Fibroblast of lung (primary cell): ENCODE data around the gene NRDE2. TPM values are rescaled to one million over a fixed set of nuclear protein-coding genes. Genes with fewer than 3 reads are reported as not detected.

ENCODE experiments used
- DNase-seq, 2 donors: peaks; one replicate each; pipeline versions ENCODE4 v3.0.0 to v3.0.0-alpha.2; 2010; ENCODE audit warnings: low read depth in 2 of 2
- H2AFZ ChIP-seq: 2 replicates; pipeline ENCODE4 v1.5.1; 2012; ENCODE audit warnings: low read length, control low read depth, inconsistent platforms
- H3K27ac ChIP-seq: 2 replicates; pipeline ENCODE4 v1.5.1; 2011; ENCODE audit warnings: low read length, control low read depth; ENCODE audit not compliant: insufficient read depth
- H3K27me3 ChIP-seq: 2 replicates; pipeline ENCODE4 v1.5.1; 2011; ENCODE audit warnings: mild to moderate bottlenecking, low read length; ENCODE audit not compliant: control insufficient read depth, insufficient read depth
- H3K36me3 ChIP-seq: 2 replicates; pipeline ENCODE4 v1.5.1; 2011; ENCODE audit warnings: low read length; ENCODE audit not compliant: control insufficient read depth, insufficient read depth
- H3K4me1 ChIP-seq: 2 replicates; pipeline ENCODE4 v1.5.1; 2011; ENCODE audit warnings: low read length; ENCODE audit not compliant: control insufficient read depth, insufficient read depth; ENCODE audit errors: extremely low read depth
- H3K4me2 ChIP-seq: 2 replicates; pipeline ENCODE4 v1.5.1; 2011; ENCODE audit warnings: low read length, control low read depth; ENCODE audit not compliant: insufficient read depth; ENCODE audit errors: extremely low read depth
- H3K4me3 ChIP-seq, 4 experiments: fragments of 200-600 bp in 1 of 4; sonication (generic) in 1 of 4; replicated peaks in 1 of 4; 2 replicates each; pipeline ENCODE4 v1.5.1; 2011 to 2016; ENCODE audit warnings: low read length in 4 of 4, low read depth in 3 of 4, mild to moderate bottlenecking in 3 of 4, control low read depth in 2 of 4, inconsistent platforms in 1 of 4, mixed read lengths in 1 of 4; ENCODE audit not compliant: insufficient read depth in 1 of 4; ENCODE audit errors: control extremely low read depth in 1 of 4
- H3K79me2 ChIP-seq: 2 replicates; pipeline ENCODE4 v1.5.1; 2012; ENCODE audit warnings: mild to moderate bottlenecking, low read length, inconsistent platforms; ENCODE audit not compliant: control insufficient read depth, insufficient read depth
- H3K9ac ChIP-seq: 2 replicates; pipeline ENCODE4 v1.5.1; 2011; ENCODE audit warnings: mild to moderate bottlenecking, low read length, control low read depth; ENCODE audit not compliant: insufficient read depth
- H3K9me3 ChIP-seq: 2 replicates; pipeline ENCODE4 v1.5.1; 2012; ENCODE audit warnings: low read depth, low read length; ENCODE audit not compliant: control insufficient read depth, insufficient read depth
- H4K20me1 ChIP-seq: 2 replicates; pipeline ENCODE4 v1.5.1; 2011; ENCODE audit warnings: low read length; ENCODE audit not compliant: control insufficient read depth, insufficient read depth; ENCODE audit errors: extremely low read depth
- EZH2 ChIP-seq: IDR thresholded peaks from 2 replicates; pipeline ENCODE4 v1.5.1; 2012; ENCODE audit warnings: low read length, control low read depth, mild to moderate bottlenecking; ENCODE audit errors: missing control alignments
- polyA minus RNA-seq: library from RNA; depleted of rRNA, polyadenylated mRNA; stranded (reverse); fragments of >200 nt; gene quantifications from 2 replicates; pipeline ENCODE4 v1.2.3, GENCODE V29; 2011; ENCODE audit warnings: low replicate concordance
- polyA plus RNA-seq, 2 donors: library from polyadenylated mRNA; depleted of rRNA in 1 of 2; stranded (reverse) in 1 of 2; unstranded in 1 of 2; fragments of >200 nt; gene quantifications; 2 replicates each; pipeline ENCODE4 v1.2.1, GENCODE V29; 2011 to 2012; ENCODE audit warnings: missing spikeins in 1 of 2
- total RNA-seq: library from RNA; depleted of rRNA; stranded (reverse); fragments of >200 nt; gene quantifications from 2 replicates; pipeline ENCODE4 v1.2.1, GENCODE V29; 2014
- TF ChIP-seq, protein P1 (sequence below), 2 donors: IDR thresholded peaks in 1 of 2; conservative IDR thresholded peaks in 1 of 2; 1 replicate in 1 of 2; 2 replicates in 1 of 2; pipeline ENCODE4 v1.5.1; 2011 to 2012; ENCODE audit warnings: low read length in 2 of 2, control low read depth in 1 of 2, inconsistent platforms in 1 of 2, low read depth in 1 of 2, mild to moderate bottlenecking in 1 of 2

The NRDE2 gene
- total RNA-seq = 9.2 and 9.7 TPM in 2 replicates
- polyA plus RNA-seq = 6.3 and 7.0 TPM in 2 replicates
- 7.6 and 8.7 TPM in 2 replicates for polyA plus RNA-seq (2012)
- polyA minus RNA-seq = 9.4 and 11.1 TPM in 2 replicates

- Histone ChIP-seq H2AFZ (peak within 1 kb of the TSS; percentile 95), H3K36me3 (no peaks in the 10 kb centered on the region), H3K9ac (peak within 1 kb of the TSS; percentile 77), H3K4me3 (peak within 1 kb of the TSS; percentile 74 to 93 (median 84)), H3K27ac (peak within 1 kb of the TSS; percentile 77), H3K4me1 (peaks cover 3% of the 10 kb centered on the region), H3K27me3 (no peaks in the 10 kb centered on the region), H4K20me1 (no peaks in the 10 kb centered on the region), H3K9me3 (no peaks in the 10 kb centered on the region), H3K79me2 (peaks cover 18% of the 10 kb centered on the region), H3K4me2 (peak within 1 kb of the TSS; percentile 84)
- peak; percentile 95 to 97 for DNase-seq
- no peak for TF ChIP-seq EZH2
- TF ChIP-seq, protein P1, sequence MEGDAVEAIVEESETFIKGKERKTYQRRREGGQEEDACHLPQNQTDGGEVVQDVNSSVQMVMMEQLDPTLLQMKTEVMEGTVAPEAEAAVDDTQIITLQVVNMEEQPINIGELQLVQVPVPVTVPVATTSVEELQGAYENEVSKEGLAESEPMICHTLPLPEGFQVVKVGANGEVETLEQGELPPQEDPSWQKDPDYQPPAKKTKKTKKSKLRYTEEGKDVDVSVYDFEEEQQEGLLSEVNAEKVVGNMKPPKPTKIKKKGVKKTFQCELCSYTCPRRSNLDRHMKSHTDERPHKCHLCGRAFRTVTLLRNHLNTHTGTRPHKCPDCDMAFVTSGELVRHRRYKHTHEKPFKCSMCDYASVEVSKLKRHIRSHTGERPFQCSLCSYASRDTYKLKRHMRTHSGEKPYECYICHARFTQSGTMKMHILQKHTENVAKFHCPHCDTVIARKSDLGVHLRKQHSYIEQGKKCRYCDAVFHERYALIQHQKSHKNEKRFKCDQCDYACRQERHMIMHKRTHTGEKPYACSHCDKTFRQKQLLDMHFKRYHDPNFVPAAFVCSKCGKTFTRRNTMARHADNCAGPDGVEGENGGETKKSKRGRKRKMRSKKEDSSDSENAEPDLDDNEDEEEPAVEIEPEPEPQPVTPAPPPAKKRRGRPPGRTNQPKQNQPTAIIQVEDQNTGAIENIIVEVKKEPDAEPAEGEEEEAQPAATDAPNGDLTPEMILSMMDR (conservative IDR thresholded peaks at IDR 0.05 in 1 of 2, IDR thresholded peaks at IDR 0.05 in 1 of 2; ENCODE audit: low read depth in 1 of 2, low read length in 2 of 2) = no peak
Measured at GRCh38 chr14:90331497-90332270, at the start of gene NRDE2. TSS of gene NRDE2 (minus strand) at chr14:90331941. CDS start at chr14:90331904, 37 bp downstream.

GRCh38 chr14:90381011-90381786, 49.5 kb upstream of the NRDE2 start:
- Histone ChIP-seq H3K27ac (no peak overlapping the region), H3K4me2 (peak overlapping the region; percentile 96)

More at GRCh38 chr14:90381011-90381786, 49.5 kb upstream of the NRDE2 start:
- Histone ChIP-seq H3K9me3 (no peaks in the 10 kb centered on the region), H3K36me3 (no peaks in the 10 kb centered on the region), H3K79me2 (no peaks in the 10 kb centered on the region), H3K27me3 (no peaks in the 10 kb centered on the region), H3K4me1 (peaks cover 14% of the 10 kb centered on the region), H4K20me1 (no peaks in the 10 kb centered on the region), H3K9ac (no peak overlapping the region), H3K4me3 (no peak overlapping the region), H2AFZ (no peak overlapping the region)
- peak in 1 of 2 donors; percentile 31 for DNase-seq
- TF ChIP-seq EZH2 = no peak
- TF ChIP-seq, protein P1 (conservative IDR thresholded peaks at IDR 0.05 in 1 of 2, IDR thresholded peaks at IDR 0.05 in 1 of 2; ENCODE audit: low read depth in 1 of 2, low read length in 2 of 2) = no peak
